Activated CD8-positive, alpha-beta T cell treated with anti-CD3 and anti-CD28 coated beads for 36 hours (primary cell): ENCODE measurements around the gene PIR. TPM values are rescaled to one million over a fixed set of nuclear protein-coding genes. Genes with fewer than 3 reads are reported as not detected.

Experiments used
- ATAC-seq: fragments of 200-7000 bp; cut with Tn5 transposase; one replicate; pipeline ENCODE4 v1.10.0; 2021; ENCODE audit warnings: mild to moderate bottlenecking, moderate library complexity
- CTCF ChIA-PET: fragments of 350-600 bp; sonication (Branson Sonifier 250); formaldehyde crosslinking; loops from one replicate; lab custom pipeline; 2021; ENCODE audit warnings: antibody characterized with exemption; lab: Charles Lee
- POLR2A ChIA-PET: fragments of 350-600 bp; sonication (Branson Sonifier 250); formaldehyde crosslinking; loops from one replicate; lab custom pipeline; 2021; ENCODE audit warnings: antibody characterized with exemption; lab: Charles Lee
- DNase-seq: peaks from one replicate; pipeline ENCODE4 v3.0.0-alpha.2; 2020
- H3K27ac Mint-ChIP-seq: one replicate; pipeline ENCODE4 v1.8.0; 2021; ENCODE audit warnings: mild to moderate bottlenecking, mixed read lengths
- H3K27me3 Mint-ChIP-seq: one replicate; pipeline ENCODE4 v1.8.0; 2021; ENCODE audit warnings: mixed read lengths
- H3K36me3 Mint-ChIP-seq: one replicate; pipeline ENCODE4 v1.8.0; 2021; ENCODE audit warnings: low read depth, mixed read lengths
- H3K4me1 Mint-ChIP-seq: one replicate; pipeline ENCODE4 v1.8.0; 2021; ENCODE audit warnings: low read depth, mixed read lengths
- H3K4me3 Mint-ChIP-seq: one replicate; pipeline ENCODE4 v1.8.0; 2021; ENCODE audit warnings: mild to moderate bottlenecking, moderate library complexity, mixed read lengths
- H3K9me3 Mint-ChIP-seq: one replicate; pipeline ENCODE4 v1.8.0; 2021; ENCODE audit warnings: mixed read lengths
- CTCF ChIP-seq: fragments of 200-600 bp; IDR thresholded peaks from one replicate; pipeline ENCODE4 v1.8.0; 2022; ENCODE audit warnings: antibody characterized with exemption, mild to moderate bottlenecking
- intact Hi-C: fragments of 100-400 bp; cut with micrococcal nuclease; formaldehyde crosslinking; loops from one replicate; pipeline ENCODE4 v1.10.0; 2022
- total RNA-seq, 2 experiments: library from RNA; stranded (reverse); gene quantifications; one replicate each; pipeline ENCODE4 v1.2.3, GENCODE V29; 2021

The PIR gene
- total RNA-seq, 2 experiments from 2014 or later: 0.74 to 1.2 TPM

GRCh38 chrX:15524417-15524816 lies 31.3 kb upstream of the PIR start:
- intact Hi-C loops: no loop called here
- no peak for ATAC-seq
- ChIA-PET CTCF (interaction anchor here (1.3 kb wide), 1 partner anchor 81 kb away, joined by 4 read pairs; no protein-coding TSS in a partner anchor), POLR2A (no interaction called here)
- no peak for TF ChIP-seq CTCF
- DNase-seq: no peak
- H3K9me3 Mint-ChIP-seq: no peaks in the 10 kb centered on the region
- H3K4me1 Mint-ChIP-seq: no peaks in the 10 kb centered on the region
- no peak overlapping the region for H3K4me3 Mint-ChIP-seq
- H3K27ac Mint-ChIP-seq: no peak overlapping the region
- peaks cover 4% of the 10 kb centered on the region for H3K27me3 Mint-ChIP-seq
- H3K36me3 Mint-ChIP-seq: no peaks in the 10 kb centered on the region

- ChIA-PET CTCF (no interaction called here), POLR2A (no interaction called here)
- Mint-ChIP-seq H3K36me3 (no peaks in the 10 kb centered on the region), H3K27ac (no peak overlapping the region), H3K4me1 (no peaks in the 10 kb centered on the region), H3K27me3 (peaks cover 4% of the 10 kb centered on the region), H3K4me3 (no peak overlapping the region), H3K9me3 (no peaks in the 10 kb centered on the region)
- TF ChIP-seq CTCF: no peak
- no peak for DNase-seq
- ATAC-seq: no peak
- intact Hi-C loops: no loop called here
These were observed 30.0 kb upstream of the PIR start for GRCh38 chrX:15523088-15523487.

- DNase-seq: no peak
These were observed 29.3 kb upstream of the PIR start for GRCh38 chrX:15522464-15522863.

GRCh38 chrX:15515931-15516330 lies 22.8 kb upstream of the PIR start:
- H3K4me1 Mint-ChIP-seq: no peaks in the 10 kb centered on the region
- no peaks in the 10 kb centered on the region for H3K36me3 Mint-ChIP-seq

More at GRCh38 chrX:15522464-15522863, 29.3 kb upstream of the PIR start:
- Mint-ChIP-seq H3K36me3 (no peaks in the 10 kb centered on the region), H3K4me3 (no peak overlapping the region), H3K9me3 (no peaks in the 10 kb centered on the region), H3K27ac (no peak overlapping the region), H3K4me1 (no peaks in the 10 kb centered on the region), H3K27me3 (peaks cover 2% of the 10 kb centered on the region)
- intact Hi-C loops: no loop called here
- TF ChIP-seq CTCF: no peak
- ATAC-seq: no peak
- ChIA-PET POLR2A (no interaction called here), CTCF (no interaction called here)

GRCh38 chrX:15514279-15514678 lies 21.1 kb upstream of the PIR start:
- POLR2A ChIA-PET: no interaction called here

More at GRCh38 chrX:15515931-15516330, 22.8 kb upstream of the PIR start:
- Mint-ChIP-seq H3K9me3 (no peaks in the 10 kb centered on the region), H3K27me3 (no peaks in the 10 kb centered on the region), H3K27ac (no peak overlapping the region), H3K4me3 (no peak overlapping the region)
- ChIA-PET CTCF (no interaction called here), POLR2A (no interaction called here)
- no peak for DNase-seq
- no peak for TF ChIP-seq CTCF
- ATAC-seq: no peak
- intact Hi-C loops: no loop called here

More at GRCh38 chrX:15514279-15514678, 21.1 kb upstream of the PIR start:
- DNase-seq (no peak), ATAC-seq (no peak)
- Mint-ChIP-seq H3K4me3 (no peak overlapping the region), H3K9me3 (no peaks in the 10 kb centered on the region), H3K36me3 (no peaks in the 10 kb centered on the region), H3K4me1 (no peaks in the 10 kb centered on the region), H3K27me3 (no peaks in the 10 kb centered on the region), H3K27ac (no peak overlapping the region)
- intact Hi-C loops: no loop called here
- no peak for TF ChIP-seq CTCF
- CTCF ChIA-PET: no interaction called here
